Nephron (organoid): Measurements from ENCODE around the gene AMZ1.
A peak's percentile ranks its signal among the peaks of the same experiment; 100 is the strongest.
"Not testable (repeated sequence)": the region's sequence is repeated elsewhere in the genome, so short reads cannot be mapped to it uniquely, and the experiment has no call there.

Source experiments
- H3K27ac Mint-ChIP-seq, 3 experiments: 2 replicates each; pipeline ENCODE4 v1.8.0; 2020; ENCODE audit warnings: mixed read lengths in 3 of 3, mild to moderate bottlenecking in 2 of 3, moderate library complexity in 1 of 3
- H3K27me3 Mint-ChIP-seq: 2 replicates; pipeline ENCODE4 v1.8.0; 2021; ENCODE audit warnings: low read depth, mild to moderate bottlenecking, moderate library complexity, mixed read lengths
- H3K36me3 Mint-ChIP-seq: 2 replicates; pipeline ENCODE4 v1.8.0; 2020; ENCODE audit warnings: low read depth, mixed read lengths
- H3K4me1 Mint-ChIP-seq: 2 replicates; pipeline ENCODE4 v1.8.0; 2020; ENCODE audit warnings: mixed read lengths
- H3K4me3 Mint-ChIP-seq, 3 experiments: 2 replicates each; pipeline ENCODE4 v1.8.0; 2020; ENCODE audit warnings: mild to moderate bottlenecking in 3 of 3, mixed read lengths in 3 of 3, moderate library complexity in 2 of 3
- H3K9me3 Mint-ChIP-seq: 2 replicates; pipeline ENCODE4 v1.8.0; 2020; ENCODE audit warnings: mixed read lengths
- CTCF ChIP-seq, 3 experiments: fragments of 200-600 bp; sonication (generic); IDR thresholded peaks; one replicate each; pipeline ENCODE4 v1.5.0; 2021; ENCODE audit warnings: antibody characterized with exemption in 3 of 3; ENCODE audit not compliant: unreplicated experiment in 3 of 3

Gene AMZ1

GRCh38 chr7:2726316-2727018, 38.5 kb downstream of the AMZ1 start:
- TF ChIP-seq CTCF (IDR thresholded peaks at IDR 0.05; ENCODE audit: unreplicated experiment in 3 of 3), result no peak
- H3K4me3 Mint-ChIP-seq, result no peak overlapping the region
- no peaks in the 10 kb centered on the region for H3K27me3 Mint-ChIP-seq
- no peaks in the 10 kb centered on the region for H3K9me3 Mint-ChIP-seq
- H3K4me1 Mint-ChIP-seq, result peaks cover 37% of the 10 kb centered on the region
- H3K27ac Mint-ChIP-seq, result no peak overlapping the region
- H3K36me3 Mint-ChIP-seq, result peaks cover 38% of the 10 kb centered on the region

GRCh38 chr7:2727206-2727605, 39.2 kb downstream of the AMZ1 start:
- H3K9me3 Mint-ChIP-seq, H3K4me3 Mint-ChIP-seq, H3K27ac Mint-ChIP-seq, H3K27me3 Mint-ChIP-seq: not testable (repeated sequence)
- Mint-ChIP-seq H3K4me1 (peaks cover 45% of the 10 kb centered on the region), H3K36me3 (peaks cover 46% of the 10 kb centered on the region)

GRCh38 chr7:2728316-2729030, 40.5 kb downstream of the AMZ1 start:
- H3K27me3 Mint-ChIP-seq, result no peaks in the 10 kb centered on the region
- TF ChIP-seq CTCF (IDR thresholded peaks at IDR 0.05; ENCODE audit: unreplicated experiment in 3 of 3), result no peak
- peak overlapping the region; percentile 65 to 84 (median 67) for H3K27ac Mint-ChIP-seq
- H3K4me1 Mint-ChIP-seq, result peaks cover 50% of the 10 kb centered on the region
- no peaks in the 10 kb centered on the region for H3K9me3 Mint-ChIP-seq
- H3K4me3 Mint-ChIP-seq, result no peak overlapping the region
- H3K36me3 Mint-ChIP-seq, result peaks cover 57% of the 10 kb centered on the region

GRCh38 chr7:2729031-2729892, 41.3 kb downstream of the AMZ1 start:
- Mint-ChIP-seq H3K27ac (peak overlapping the region; percentile 67 to 85 (median 84)), H3K27me3 (no peaks in the 10 kb centered on the region), H3K4me1 (peaks cover 58% of the 10 kb centered on the region), H3K9me3 (no peaks in the 10 kb centered on the region), H3K4me3 (peak overlapping the region in 2 of 3 experiments; percentile 17 to 38), H3K36me3 (peaks cover 57% of the 10 kb centered on the region)
- TF ChIP-seq CTCF (IDR thresholded peaks at IDR 0.05; ENCODE audit: unreplicated experiment in 3 of 3), result no peak

- peaks cover 57% of the 10 kb centered on the region for H3K36me3 Mint-ChIP-seq
- H3K4me1 Mint-ChIP-seq, result peaks cover 66% of the 10 kb centered on the region
- peak overlapping the region in 2 of 3 experiments; percentile 17 to 45 for H3K4me3 Mint-ChIP-seq
- H3K27me3 Mint-ChIP-seq, result no peaks in the 10 kb centered on the region
- peak overlapping the region; percentile 67 to 85 (median 84) for H3K27ac Mint-ChIP-seq
- no peak for TF ChIP-seq CTCF (IDR thresholded peaks at IDR 0.05; ENCODE audit: unreplicated experiment in 3 of 3)
- no peaks in the 10 kb centered on the region for H3K9me3 Mint-ChIP-seq
These were observed 42.1 kb downstream of the AMZ1 start for GRCh38 chr7:2729893-2730716.
